GM12891 (cell line): ENCODE results near the gene SUGP1.

ENCODE experiments used
- POLR2A ChIP-seq: IDR thresholded peaks from 2 replicates; pipeline ENCODE4 v1.6.1; 2011; ENCODE audit warnings: low read depth, low read length, control low read depth
- POLR2AphosphoS5 ChIP-seq: IDR thresholded peaks from 2 replicates; pipeline ENCODE4 v1.6.1; 2011; ENCODE audit warnings: low read depth, low read length, control low read depth
- TAF1 ChIP-seq: IDR thresholded peaks from 2 replicates; pipeline ENCODE4 v1.6.1; 2011; ENCODE audit warnings: low read depth, low read length, control low read depth

DNA sequence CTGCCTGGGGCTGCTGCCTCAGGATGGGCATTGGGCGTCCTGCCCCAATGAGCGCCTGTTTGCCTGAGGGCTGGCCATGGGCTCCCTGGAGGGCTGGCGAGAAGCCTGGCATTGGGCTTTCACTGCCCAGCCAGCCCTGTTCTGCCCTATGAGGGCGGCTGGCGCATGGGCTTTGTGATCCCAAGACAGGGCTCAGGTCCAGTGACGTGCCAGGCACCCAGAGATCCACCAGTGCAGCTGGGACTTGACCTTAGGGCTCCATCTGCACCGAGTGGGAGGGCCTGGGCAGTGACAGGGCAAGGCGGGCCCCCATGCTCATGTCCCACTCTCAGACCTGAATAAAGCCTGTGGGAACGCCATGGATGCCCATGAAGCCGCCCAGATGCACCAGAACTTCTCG, 34.6 kb upstream of the SUGP1 start:
- TF ChIP-seq POLR2A = no peak
- TF ChIP-seq TAF1 = no peak
- no peak for TF ChIP-seq POLR2AphosphoS5
